SK-N-MC (cell line): ENCODE results near the gene L3HYPDH.

Experiments used
- EZH2 ChIP-seq: fragments of 200-600 bp; sonication (generic); IDR thresholded peaks from one replicate; pipeline ENCODE4 v1.6.1; 2017; ENCODE audit warnings: antibody characterized with exemption
- FOXP2 ChIP-seq: optimal IDR thresholded peaks from 2 replicates; pipeline ENCODE3; 2011; ENCODE audit warnings: mild to moderate bottlenecking, moderate library complexity; ENCODE audit not compliant: insufficient read depth; ENCODE audit errors: extremely low read length, control extremely low read depth

DNA sequence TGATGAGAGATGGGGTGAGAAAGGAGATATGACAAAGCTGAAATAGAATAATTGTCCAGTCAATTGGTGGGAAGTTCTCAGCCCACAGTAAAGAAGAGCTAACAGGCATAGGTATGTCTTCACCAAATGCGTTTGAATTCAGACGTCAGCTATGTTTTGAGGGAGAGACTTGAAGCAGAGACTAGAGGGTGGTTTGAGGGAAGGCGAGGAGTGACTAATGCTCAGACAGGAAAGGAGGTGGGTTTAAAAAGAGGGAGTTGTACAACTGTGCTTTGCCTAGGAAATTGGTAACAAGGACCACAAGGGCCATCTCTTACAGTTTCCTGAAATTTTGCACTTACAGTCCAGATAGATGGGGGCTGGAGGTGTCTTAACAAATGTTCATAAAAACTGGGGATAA lies 6.5 kb upstream of the L3HYPDH start:
- no peak for TF ChIP-seq FOXP2
- TF ChIP-seq EZH2: no peak
